AG20443 (cell line): Measurements from ENCODE around the gene CENPB.

ENCODE experiments used
- DNase-seq: peaks from one replicate; pipeline ENCODE4 v3.0.0; 2012; ENCODE audit warnings: low spot score, mixed read lengths

CENPB gene

DNA sequence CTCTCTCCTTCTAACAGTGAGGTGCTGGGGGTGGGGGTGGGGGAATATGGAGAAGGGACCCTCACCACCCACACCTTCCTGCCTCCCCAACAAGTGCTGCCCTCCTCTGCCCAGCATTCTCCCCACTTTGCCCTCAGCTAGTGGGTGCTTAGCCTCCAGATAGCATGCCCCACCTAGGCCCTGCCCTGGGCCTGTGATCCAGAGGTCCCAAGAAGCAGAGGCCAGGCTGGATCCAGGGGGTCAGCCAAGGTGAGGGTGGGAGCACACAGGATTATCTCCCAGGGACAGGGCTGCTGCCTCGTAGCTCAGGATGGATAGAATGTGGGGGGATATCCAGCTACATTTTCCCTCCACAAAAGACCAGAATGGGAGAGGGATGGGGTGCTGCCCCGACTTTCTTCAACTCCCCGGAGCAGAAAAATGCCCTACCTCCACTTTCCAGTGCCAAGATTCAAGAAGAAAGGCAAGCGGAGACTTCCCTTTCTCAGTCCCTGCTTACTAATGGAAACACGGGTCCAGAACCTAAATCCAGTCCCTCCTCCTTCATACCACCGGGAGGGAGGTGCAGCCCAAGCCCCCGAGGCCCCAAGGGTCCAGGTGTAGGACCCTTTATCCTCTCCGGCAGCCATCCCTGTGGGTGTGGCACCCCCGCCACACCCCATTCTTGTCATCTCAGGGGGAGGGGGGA lies 20.0 kb downstream of the CENPB start:
- no peak for DNase-seq

DNA sequence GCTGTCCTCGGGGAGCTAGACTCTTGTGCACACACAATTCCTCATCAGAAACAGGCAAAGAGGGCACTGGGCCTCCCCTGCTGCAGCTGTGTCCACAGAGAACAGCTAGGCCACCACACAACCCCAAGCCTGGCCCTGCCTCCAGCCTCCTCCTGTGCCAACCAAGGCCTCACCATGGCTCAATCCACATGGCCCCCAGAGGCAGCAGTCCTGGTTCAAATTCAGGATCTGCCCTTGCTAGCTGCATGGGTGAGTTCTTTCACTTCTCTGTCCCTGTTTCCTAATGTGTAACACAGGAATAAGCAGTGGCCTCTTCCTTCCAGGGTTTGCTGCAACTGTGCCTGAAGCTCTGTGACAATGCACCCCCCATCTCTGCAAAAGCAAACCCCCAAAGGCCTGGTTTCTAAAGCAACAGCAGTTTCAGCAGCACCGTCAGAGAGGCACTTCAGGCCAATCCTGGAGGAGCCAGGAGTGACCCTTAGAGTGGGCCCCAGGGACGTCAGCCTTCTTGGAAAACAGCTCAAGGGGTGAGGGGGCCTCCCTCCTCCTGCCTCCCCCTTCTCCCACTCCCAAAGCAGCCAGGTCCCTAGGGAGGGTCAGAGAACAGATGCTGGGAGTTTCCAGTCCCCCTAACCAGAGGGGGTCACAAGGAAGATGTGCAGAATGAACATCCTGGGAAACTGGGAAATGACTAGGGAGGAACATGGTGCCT lies 21.2 kb downstream of the CENPB start:
- DNase-seq, result no peak

DNA sequence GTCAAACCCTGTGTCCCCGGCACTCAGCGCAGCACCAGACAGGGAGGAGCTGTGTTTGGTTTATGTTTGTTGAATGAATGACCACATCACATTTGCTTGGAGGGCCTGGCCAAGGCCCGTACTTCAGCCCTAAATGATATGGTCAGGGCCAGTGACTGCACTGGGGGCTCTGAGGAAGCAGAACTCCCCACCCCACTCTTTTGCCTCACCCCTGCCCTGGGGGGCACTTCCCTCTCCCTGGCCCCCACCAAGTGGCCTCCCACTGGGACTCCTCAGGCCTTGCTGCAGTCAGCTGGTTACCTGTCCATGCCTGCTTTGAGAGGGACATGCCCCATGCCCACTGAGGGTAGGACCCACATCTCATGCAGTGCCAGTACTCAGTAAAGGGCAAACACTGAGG lies 21.9 kb downstream of the CENPB start:
- no peak for DNase-seq

DNA sequence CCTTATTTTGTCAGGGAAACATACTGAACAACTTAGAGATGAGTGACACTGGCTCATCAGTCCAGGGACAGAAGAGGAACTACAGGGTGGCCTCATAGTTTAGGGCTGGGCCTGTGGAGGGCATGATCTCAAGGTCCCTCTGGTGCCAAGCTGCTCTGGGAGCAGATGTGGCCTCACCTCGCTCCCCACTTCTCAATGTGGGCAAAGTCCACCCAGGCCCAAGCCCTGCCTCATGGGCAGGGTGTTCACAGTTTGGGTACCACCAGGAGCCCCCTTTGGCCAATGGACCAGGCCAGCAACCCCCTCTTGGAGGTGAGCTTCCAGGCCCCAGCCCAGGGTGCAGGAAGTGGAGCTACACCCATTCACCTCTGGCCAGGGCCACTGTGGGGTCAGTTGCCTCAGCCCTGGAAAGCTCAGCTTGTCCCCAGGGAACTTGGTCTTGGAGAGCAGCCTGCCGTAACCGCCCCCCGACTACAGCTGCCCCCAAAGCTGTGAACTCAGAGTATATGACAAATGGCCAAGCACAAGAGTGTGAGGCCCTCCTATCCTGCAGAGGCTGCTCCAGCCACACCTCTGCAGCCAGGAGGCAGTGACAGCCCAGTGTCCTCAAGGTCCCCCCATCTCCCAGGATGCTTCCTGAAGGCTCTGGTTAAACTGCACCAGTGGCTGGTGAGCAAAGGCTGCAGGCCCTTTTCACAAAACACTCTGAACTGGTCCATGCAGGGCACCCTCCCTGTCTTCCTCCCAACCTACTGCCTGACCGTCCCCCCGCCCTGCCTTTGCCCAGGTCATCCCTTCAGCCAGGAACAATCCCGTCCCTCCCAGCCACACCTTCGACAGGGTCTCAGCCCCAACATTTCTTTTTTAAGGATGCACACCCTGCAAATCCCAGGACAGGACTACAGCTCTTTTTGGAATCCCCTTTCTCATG lies 22.6 kb downstream of the CENPB start:
- no peak for DNase-seq

DNA sequence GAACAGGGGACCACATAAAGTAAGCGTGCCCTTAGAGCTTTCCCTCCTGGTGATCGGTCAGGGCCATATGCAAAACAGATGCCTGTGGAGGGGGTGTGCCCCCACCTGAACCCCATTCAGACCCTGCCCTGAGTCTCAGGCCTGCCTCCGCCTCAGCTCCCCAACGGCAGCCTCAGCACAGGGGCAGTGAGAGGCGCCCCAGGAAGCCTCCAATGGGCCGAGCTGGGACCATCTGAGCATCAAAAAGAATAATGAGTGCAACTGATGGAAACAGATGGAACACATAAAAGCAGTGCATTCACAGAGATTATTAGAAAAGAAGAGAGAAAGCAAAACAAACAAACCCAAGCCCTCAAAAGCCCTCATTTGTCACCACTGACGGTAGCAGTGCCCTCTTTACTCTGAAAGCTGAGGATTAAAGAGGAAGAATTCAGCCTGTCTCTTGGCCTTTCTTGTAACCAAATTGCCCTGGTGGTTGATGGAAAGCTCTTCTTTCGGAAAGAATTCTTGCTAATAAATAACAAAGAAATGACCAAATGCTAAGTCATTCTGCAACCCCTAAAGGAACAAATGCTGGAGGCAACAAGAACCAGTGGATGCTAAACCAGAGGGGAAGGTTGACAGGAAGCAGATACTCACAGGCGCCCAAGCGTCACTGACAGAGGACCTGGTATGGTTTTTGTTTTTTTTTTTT lies 25.7 kb downstream of the CENPB start:
- DNase-seq, result no peak

DNA sequence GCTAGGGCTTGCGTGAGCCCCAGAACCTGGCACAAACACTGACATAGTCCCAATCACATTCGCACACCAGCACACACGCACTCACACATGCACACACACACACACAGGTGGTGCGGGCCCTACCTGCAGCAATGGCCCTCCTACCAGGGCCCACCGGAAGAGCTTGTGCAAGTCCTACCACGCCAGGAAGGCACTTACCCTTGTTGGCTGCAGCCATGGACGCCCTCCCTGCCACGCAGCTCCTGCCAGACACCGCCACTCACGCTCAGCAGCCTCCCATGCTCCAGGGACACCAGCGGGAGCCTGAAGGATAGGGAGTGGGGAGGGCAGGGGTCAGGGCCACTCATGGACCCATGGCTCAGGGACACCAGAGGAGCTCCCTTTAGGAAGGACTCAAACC lies 26.7 kb downstream of the CENPB start:
- DNase-seq, result no peak

DNA sequence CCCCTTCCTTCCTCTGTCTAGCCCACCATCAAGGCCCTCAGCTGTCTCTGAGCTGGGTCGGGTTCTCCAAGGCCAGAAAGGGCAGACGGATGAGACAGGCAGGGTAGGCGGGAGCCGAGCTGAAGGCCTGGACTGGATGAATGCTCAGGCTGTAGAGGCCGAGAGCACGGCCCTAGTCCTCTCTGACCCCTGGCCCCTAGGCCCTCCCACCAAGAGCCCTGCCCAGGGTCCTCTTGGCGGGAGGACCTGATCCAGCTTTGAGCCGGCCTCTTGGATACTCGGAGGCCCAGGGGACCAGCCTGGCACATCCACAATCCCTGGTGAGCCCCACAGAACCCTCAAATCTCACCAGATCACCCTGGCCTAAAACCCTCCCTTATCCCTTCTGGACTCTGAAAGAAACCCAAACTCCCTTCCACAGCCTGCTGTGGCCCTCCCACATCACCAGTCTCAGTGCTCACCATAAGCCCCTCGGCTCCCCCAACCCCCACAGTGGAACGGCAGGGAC lies 27.2 kb downstream of the CENPB start:
- DNase-seq, result no peak

DNA sequence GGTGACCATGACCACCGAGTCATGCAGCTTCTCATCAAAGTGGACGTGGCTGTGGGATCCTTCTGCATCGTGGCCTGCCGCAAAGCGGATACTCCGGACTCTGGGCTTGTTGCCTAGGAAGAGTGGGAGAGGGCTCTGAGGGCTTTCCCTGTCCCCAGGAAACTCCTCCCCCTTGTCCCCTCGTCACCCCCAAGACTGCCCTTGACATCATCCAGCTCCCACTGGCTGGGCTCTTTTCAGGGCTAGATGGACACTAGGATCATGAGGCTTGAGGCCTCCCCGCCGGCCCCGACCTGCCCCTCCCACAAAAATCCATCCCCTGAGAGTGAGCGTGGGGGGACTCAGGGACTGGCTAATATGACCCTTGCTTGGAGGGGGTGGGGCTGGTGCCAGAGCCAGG lies 28.0 kb downstream of the CENPB start:
- no peak for DNase-seq

DNA sequence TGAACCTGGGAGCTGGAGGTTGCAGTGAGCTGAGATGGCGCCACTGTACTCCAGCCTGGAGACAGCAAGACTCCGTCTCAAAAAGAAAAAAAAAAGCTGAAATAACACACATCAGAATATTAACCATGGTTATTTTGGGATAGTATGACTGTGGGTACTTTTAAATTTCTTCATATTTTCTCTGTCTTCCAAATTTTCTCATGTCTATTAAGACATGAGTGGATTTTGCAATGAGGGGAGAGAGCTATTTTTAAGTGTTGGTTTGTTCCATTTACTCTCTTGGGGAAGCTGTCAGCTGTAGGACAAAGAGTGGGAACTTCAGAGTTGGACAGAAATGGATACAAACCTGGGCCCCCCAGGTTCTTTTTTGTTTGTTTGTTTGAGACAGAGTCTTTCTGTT lies 29.3 kb downstream of the CENPB start:
- no peak for DNase-seq

DNA sequence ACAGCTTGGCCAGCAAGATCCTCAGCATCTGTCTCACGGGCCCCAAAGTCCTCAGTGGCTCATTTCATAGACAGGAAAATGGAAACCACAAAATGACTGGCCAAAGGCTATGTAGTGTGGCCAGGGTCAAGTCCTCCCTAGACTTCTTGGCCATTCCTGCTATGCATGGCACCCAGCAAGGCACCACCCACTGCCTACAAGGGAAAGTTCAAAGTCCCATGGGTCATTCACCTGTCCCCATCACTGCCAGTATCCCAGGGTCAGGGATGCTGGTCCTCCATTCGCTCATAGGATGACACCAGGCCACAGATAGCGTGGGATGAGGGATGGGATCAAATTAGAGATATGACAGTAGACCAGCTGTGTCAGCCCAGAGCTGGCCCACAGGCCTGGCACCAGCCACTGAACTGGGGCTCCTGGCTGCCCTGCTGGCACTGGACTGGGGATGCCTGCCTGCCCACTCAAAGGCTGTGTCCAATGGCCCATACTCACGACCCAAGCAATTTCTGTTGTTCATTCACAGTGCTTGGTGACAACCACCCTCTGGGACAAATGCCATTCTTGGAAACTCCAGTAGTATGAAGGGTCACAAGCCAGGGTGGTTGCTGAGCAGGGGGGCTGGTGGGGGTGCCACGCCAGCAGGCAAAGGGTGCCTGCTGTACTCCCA lies 30.6 kb downstream of the CENPB start:
- DNase-seq, result no peak

DNA sequence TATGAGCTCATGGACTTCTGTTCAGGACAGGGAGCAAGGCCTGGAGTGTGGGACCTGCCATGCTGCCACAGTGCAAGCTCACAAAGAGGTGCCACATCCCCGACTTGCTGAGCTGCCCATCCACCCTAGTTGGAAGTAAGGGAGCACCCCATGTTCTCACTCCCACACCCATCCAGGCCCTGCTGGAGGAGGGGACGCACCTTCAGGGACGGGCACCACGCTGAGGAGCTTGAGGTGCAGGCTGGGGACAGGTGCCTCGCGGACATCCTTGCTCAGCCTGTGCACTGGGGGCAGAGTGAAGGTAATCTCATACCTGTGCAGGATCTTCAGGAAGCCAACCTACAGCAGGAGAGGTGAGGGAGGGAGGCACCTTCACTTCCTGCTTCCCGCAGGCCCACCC lies 31.3 kb downstream of the CENPB start:
- no peak for DNase-seq

DNA sequence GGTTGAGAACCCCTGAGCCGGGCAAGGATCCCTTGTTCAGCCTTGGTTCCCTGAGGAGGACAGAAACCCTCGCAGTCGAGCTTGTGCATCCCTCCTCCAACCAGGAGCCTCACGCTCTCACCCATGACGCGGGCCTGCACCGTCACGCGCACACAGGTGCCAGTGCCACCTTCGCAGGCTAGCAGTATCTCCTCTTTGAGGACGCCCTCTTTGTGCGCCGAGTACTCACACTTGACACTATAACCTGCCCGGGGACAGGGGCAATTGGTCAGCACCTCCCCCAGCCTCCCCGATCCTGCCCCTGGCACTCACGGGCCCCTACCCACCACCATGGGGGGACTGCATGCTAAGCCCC lies 32.3 kb downstream of the CENPB start:
- no peak for DNase-seq

DNA sequence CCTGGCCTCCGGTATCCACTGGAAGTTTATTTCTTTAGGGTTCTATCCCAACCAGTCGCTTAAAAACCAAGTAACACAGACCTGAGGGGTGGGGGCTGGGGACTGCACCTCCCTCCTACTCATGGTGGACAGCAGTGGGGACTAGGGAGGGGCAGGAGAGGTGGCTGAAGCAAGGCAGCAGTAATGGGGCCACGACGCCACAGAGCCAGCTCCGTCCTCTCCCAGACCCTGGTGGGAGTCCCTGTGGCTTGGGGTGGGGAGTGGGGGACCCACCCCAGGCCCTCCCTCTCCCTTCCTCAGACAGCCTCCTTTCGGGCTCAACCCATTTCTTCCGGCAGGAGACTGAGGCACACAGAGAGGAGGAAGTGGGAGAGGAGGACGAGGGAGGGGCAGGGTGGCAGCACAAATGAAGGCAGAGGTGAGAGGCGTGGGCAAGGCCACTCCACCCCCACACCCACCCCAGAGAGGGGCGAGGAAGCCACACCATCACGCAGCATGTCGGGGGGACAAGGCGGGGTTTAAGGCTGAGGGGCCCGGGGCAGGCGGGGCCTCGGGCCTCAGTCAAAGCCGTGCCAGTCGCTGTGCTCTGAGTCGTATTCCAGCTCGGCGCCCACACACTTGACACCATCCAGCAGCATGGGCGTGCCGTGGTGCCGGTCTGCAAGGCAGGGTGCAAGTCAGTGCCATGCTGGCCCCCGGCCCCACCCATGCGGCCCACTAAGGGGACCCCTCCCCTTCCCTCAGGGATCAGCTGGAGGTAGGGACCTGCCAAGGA lies 32.9 kb downstream of the CENPB start:
- DNase-seq, result no peak

DNA sequence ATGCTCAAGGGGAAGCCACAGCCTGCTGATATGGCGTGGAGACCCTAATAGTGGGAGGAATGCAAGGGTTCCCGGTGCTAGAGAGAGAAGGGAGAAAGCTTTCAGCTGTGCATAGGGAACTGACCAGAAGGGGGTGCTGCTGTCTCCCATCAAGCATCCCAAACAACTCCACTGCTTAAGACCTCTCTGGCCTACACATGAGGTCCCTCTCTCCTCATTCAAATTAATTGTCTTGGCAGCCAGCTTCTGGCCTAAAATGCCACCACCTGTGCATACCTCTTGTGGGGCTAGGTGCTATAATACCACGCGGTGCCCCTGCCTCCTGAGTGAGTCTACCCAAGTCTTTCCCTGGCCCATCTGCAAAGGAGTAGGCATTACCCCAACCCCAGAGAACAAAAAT lies 33.4 kb downstream of the CENPB start:
- peak; percentile 89 for DNase-seq

DNA sequence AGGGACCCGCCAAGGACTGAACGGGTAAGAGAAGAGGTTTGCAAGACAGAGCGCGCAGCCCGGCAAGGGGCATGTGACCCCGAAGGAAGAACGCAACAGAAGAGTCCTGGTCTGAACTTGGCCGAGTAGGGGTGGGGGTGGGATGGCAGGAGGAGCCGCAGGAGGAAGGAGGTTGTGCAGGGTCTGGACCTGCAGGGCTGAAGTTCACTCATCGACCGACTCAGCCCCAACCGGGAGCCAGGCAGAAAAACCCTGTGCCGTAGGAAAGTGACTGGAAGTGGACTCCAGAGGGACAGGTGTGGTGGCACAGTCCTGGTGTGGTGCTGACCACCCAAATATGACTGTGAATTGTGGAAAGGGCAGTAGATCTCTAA lies 34.2 kb downstream of the CENPB start:
- no peak for DNase-seq

DNA sequence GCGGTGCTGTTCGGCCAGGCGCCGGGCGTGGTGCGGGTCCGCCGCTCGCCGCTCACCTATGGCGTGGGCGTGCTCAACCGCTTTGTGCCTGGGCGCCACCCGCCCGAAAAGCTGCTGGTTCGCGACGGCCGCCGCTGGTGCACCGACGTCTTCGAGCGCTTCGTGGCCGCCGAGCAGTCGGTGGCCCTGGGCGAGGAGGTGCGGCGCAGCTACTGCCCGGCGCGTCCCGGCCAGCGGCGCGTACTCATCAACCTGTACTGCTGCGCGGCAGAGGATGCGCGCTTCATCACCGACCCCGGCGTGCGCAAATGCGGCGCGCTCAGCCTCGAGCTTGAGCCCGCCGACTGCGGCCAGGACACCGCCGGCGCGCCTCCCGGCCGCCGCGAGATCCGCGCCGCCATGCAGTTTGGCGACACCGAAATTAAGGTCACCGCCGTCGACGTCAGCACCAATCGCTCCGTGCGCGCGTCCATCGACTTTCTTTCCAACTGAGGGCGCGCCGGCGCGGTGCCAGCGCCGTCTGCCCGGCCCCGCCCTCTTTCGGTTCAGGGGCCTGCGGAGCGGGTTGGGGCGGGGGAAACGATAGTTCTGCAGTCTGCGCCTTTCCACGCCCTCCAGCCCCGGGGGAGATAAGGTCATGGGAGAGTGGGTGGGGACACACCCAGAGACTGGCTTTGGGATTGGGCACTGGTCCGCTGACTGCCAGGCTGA lies 34.7 kb downstream of the CENPB start:
- no peak for DNase-seq

DNA sequence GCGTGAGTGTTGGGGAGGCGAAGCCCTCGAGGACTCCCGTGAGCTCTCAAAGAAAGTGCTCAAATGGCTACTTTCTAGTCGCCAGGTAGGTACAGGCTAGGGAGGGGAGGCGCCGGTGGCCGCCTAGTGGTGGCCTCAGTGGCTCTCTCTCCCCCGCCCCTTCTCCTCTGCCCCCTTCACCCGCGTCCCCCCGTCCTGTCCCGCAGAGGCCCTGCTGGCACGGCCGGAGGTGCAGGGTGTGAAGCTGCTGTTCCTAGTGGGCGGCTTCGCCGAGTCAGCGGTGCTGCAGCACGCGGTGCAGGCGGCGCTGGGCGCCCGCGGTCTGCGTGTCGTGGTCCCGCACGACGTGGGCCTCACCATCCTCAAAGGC lies 35.2 kb downstream of the CENPB start:
- no peak for DNase-seq

DNA sequence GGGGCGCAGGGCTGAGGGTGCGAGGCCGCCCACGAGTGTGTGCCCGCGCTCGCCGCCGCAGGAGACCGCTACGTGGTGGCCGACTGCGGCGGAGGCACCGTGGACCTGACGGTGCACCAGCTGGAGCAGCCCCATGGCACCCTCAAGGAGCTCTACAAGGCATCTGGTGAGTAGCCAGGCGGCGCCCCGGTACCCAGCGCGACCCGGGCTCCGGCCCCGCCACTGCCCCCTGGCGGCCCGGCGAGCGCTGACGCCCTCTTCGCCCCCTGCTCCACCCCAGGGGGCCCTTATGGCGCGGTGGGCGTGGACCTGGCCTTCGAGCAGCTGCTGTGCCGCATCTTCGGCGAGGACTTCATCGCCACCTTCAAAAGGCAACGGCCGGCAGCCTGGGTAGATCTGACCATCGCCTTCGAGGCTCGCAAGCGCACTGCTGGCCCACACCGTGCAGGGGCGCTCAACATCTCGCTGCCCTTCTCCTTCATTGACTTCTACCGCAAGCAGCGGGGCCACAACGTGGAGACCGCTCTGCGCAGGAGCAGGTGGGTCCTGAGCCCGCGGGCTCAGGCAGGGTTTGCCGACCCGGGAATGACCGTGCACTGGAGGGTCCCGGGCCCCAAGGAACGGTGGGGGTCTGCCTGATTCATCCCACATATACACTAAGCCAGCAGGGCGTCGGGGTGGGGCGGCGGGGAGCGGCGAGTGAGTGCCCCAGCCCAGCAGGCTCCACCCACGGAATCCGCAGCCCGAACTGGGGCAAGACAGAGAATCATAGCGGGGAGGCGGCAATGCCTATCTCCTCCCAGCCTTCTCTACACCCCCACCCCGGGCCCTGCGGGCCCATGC lies 36.6 kb downstream of the CENPB start:
- peak; percentile 73 for DNase-seq

DNA sequence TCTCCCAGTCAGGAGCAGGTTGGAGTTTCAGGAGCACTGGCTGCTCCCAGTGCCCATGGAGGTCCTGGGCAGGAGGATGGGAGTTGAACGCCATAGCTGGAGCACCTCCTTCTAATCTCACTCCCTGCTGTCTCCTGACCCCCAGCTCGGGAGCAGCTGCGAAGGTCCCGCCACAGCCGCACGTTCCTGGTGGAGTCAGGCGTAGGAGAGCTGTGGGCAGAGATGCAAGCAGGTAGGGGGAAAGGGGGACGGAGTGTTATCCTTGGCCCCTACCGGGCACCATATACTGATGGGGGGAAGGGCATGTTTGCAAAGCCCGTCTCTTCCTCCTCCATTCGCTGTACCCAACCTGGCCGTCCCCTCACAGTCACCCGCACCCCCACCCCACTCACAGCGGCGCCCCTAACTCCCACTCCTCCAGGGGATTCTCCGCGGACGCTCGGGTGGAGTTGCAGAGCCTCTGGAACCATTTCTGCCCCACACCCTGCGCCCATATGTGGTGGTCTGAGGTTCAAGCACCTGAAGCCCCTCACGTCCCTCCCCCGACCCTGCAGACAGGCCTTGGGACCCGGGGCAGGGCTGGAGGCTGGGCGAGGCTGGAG lies 37.4 kb downstream of the CENPB start:
- DNase-seq, result no peak
